HepG2 (cell line): ENCODE measurements around the gene ATR. TPM values are rescaled to one million over a fixed set of nuclear protein-coding genes. Genes with fewer than 3 reads are reported as not detected.

Source experiments
- ERF ChIP-seq: IDR thresholded peaks from 2 replicates; pipeline ENCODE4 v1.6.1; 2018; ENCODE audit warnings: missing biosample characterization, missing genetic modification reagents
- HNRNPUL1 ChIP-seq: fragments of 200-400 bp; formaldehyde crosslinking; IDR thresholded peaks from 2 replicates; pipeline ENCODE4 v1.6.1; 2017; ENCODE audit warnings: low read depth, mild to moderate bottlenecking, low read length, moderate library complexity
- MED8 ChIP-seq: sonication (generic); formaldehyde crosslinking; IDR thresholded peaks from 2 replicates; pipeline ENCODE4 v1.8.1; 2023; ENCODE audit warnings: mild to moderate bottlenecking, missing genetic modification reagents; ENCODE audit not compliant: insufficient replicate concordance
- NRL ChIP-seq: sonication (generic); formaldehyde crosslinking; IDR thresholded peaks from 2 replicates; pipeline ENCODE4 v1.5.0; 2020; ENCODE audit warnings: missing genetic modification reagents, mild to moderate bottlenecking, moderate library complexity, borderline replicate concordance
- PLRG1 ChIP-seq: fragments of 450-650 bp; conservative IDR thresholded peaks from 2 replicates; pipeline ENCODE4 v1.6.1; 2016
- SAP130 ChIP-seq: IDR thresholded peaks from 2 replicates; pipeline ENCODE4 v1.6.1; 2016; ENCODE audit warnings: low read depth
- SMAD3 ChIP-seq: sonication (generic); formaldehyde crosslinking; IDR thresholded peaks from 2 replicates; pipeline ENCODE4 v1.4.0; 2020; ENCODE audit warnings: missing genetic modification reagents
- TGIF2 ChIP-seq: IDR thresholded peaks from 2 replicates; pipeline ENCODE4 v1.6.1; 2016; ENCODE audit warnings: control low read depth, missing compliant biosample characterization
- ZFP1 ChIP-seq: IDR thresholded peaks from 2 replicates; pipeline ENCODE4 v1.6.1; 2016
- ZFP82 ChIP-seq: sonication (generic); formaldehyde crosslinking; IDR thresholded peaks from 2 replicates; pipeline ENCODE4 v1.5.1; 2020; ENCODE audit warnings: mild to moderate bottlenecking, missing genetic modification reagents, borderline replicate concordance
- ZNF547 ChIP-seq: sonication (generic); formaldehyde crosslinking; IDR thresholded peaks from 2 replicates; pipeline ENCODE4 v1.5.1; 2020; ENCODE audit warnings: mild to moderate bottlenecking, missing genetic modification reagents
- ZNF607 ChIP-seq: sonication (generic); formaldehyde crosslinking; IDR thresholded peaks from 2 replicates; pipeline ENCODE4 v1.5.1; 2020; ENCODE audit warnings: missing genetic modification reagents, mild to moderate bottlenecking, borderline replicate concordance
- polyA plus RNA-seq, 8 experiments: library from polyadenylated mRNA; depleted of rRNA in 3 of 8; stranded (reverse) in 7 of 8; unstranded in 1 of 8; fragments of >200 nt; fragmentation: Illumina TruSeq in 4 of 8; extraction: Trizol in 4 of 8; gene quantifications; 2 replicates each; pipeline versions ENCODE4 v1.2.1 to v1.2.3, GENCODE V29; 2011 to 2016; ENCODE audit warnings: low read depth in 4 of 8, missing spikeins in 1 of 8, mixed read lengths in 1 of 8; ENCODE audit not compliant: insufficient read depth in 1 of 8
- total RNA-seq, 5 experiments: library from RNA; depleted of rRNA; stranded (reverse); fragments of >200 nt; fragmentation: Illumina TruSeq; extraction: Trizol; gene quantifications; 2 replicates each; pipeline ENCODE4 v1.2.3, GENCODE V29; 2016; ENCODE audit warnings: low read depth in 1 of 5
- TF ChIP-seq, protein P1 (sequence below), 2 experiments: fragments of 450-650 bp in 1 of 2; sonication (generic) in 1 of 2; formaldehyde crosslinking in 1 of 2; IDR thresholded peaks; 2 replicates each; pipeline versions ENCODE4 v1.6.1 to v1.8.0; 2016 to 2022; ENCODE audit warnings: antibody characterized with exemption in 1 of 2, mild to moderate bottlenecking in 1 of 2, missing genetic modification reagents in 1 of 2
- TF ChIP-seq, protein P2 (sequence below): conservative IDR thresholded peaks from 2 replicates; pipeline ENCODE4 v1.6.1; 2018; ENCODE audit warnings: missing genetic modification reagents
- TF ChIP-seq, protein P3 (sequence below): IDR thresholded peaks from 2 replicates; pipeline ENCODE4 v1.6.1; 2016; ENCODE audit warnings: missing genetic modification reagents, missing compliant biosample characterization
- TF ChIP-seq, protein P4 (sequence below): sonication (generic); formaldehyde crosslinking; IDR thresholded peaks from 2 replicates; pipeline ENCODE4 v1.4.0; 2020; ENCODE audit warnings: missing genetic modification reagents
- TF ChIP-seq, protein P5 (sequence below): sonication (generic); formaldehyde crosslinking; IDR thresholded peaks from 2 replicates; pipeline ENCODE4 v1.8.0; 2023; ENCODE audit warnings: mild to moderate bottlenecking, missing genetic modification reagents

The ATR gene
- total and polyA plus RNA-seq, 2 of the 13 experiments (the other 11 are each of a cell fraction or from before 2014, with no cell fraction given): 6.6 to 17.0 TPM

DNA sequence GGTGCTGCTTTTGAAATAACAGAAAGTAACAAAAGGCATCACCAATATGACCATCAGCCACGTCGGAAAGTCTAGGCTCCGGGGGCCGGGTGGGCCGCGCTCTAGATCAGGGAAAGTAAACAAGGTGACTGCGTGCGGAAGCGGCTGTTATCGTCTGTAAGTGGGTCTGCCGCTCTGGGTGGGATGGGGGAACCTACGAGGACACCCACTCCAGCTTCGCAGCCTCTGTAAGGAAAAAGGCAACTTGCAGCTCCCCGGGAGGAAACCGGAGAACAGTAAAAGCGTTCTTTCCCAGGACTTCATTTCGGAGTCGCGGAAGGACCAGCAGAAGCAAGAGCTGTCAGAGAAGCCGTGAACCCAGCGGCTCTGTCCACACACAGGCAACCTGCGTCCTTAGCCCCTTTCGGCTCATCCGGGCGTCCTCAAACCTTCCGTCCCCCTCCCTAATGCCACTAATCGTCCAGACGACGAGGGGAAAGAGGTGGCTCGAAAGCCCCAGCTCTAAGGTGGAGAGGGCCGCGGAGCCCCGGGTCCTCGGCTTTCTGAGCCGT is 131.2 kb downstream of the ATR start (continued):
- TF ChIP-seq, protein P1, sequence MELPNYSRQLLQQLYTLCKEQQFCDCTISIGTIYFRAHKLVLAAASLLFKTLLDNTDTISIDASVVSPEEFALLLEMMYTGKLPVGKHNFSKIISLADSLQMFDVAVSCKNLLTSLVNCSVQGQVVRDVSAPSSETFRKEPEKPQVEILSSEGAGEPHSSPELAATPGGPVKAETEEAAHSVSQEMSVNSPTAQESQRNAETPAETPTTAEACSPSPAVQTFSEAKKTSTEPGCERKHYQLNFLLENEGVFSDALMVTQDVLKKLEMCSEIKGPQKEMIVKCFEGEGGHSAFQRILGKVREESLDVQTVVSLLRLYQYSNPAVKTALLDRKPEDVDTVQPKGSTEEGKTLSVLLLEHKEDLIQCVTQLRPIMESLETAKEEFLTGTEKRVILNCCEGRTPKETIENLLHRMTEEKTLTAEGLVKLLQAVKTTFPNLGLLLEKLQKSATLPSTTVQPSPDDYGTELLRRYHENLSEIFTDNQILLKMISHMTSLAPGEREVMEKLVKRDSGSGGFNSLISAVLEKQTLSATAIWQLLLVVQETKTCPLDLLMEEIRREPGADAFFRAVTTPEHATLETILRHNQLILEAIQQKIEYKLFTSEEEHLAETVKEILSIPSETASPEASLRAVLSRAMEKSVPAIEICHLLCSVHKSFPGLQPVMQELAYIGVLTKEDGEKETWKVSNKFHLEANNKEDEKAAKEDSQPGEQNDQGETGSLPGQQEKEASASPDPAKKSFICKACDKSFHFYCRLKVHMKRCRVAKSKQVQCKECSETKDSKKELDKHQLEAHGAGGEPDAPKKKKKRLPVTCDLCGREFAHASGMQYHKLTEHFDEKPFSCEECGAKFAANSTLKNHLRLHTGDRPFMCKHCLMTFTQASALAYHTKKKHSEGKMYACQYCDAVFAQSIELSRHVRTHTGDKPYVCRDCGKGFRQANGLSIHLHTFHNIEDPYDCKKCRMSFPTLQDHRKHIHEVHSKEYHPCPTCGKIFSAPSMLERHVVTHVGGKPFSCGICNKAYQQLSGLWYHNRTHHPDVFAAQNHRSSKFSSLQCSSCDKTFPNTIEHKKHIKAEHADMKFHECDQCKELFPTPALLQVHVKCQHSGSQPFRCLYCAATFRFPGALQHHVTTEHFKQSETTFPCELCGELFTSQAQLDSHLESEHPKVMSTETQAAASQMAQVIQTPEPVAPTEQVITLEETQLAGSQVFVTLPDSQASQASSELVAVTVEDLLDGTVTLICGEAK (IDR thresholded peaks at IDR 0.05): no peak
- TF ChIP-seq, protein P1 (CRISPR knock-in tag; IDR thresholded peaks at IDR 0.05): no peak
- TF ChIP-seq NRL (no peak), SMAD3 (CRISPR knock-in tag) (no peak), MED8 (CRISPR knock-in tag) (no peak), SAP130 (CRISPR knock-in tag) (no peak; the same call in 1 of the 2 replicates), TGIF2 (CRISPR knock-in tag) (0 out of 2 replicates have a peak, but pooled peaks have one; percentile 31), ERF (CRISPR knock-in tag) (no peak), ZNF607 (peak; percentile 5; the same call in 1 of the 2 replicates), HNRNPUL1 (no peak), PLRG1 (no peak), ZFP82 (CRISPR knock-in tag) (no peak), ZNF547 (no peak), ZFP1 (CRISPR knock-in tag) (no peak)
- TF ChIP-seq, protein P2, sequence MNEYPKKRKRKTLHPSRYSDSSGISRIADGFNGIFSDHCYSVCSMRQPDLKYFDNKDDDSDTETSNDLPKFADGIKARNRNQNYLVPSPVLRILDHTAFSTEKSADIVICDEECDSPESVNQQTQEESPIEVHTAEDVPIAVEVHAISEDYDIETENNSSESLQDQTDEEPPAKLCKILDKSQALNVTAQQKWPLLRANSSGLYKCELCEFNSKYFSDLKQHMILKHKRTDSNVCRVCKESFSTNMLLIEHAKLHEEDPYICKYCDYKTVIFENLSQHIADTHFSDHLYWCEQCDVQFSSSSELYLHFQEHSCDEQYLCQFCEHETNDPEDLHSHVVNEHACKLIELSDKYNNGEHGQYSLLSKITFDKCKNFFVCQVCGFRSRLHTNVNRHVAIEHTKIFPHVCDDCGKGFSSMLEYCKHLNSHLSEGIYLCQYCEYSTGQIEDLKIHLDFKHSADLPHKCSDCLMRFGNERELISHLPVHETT (CRISPR knock-in tag): no peak; the same call in 1 of the 2 replicates
- TF ChIP-seq, protein P3, sequence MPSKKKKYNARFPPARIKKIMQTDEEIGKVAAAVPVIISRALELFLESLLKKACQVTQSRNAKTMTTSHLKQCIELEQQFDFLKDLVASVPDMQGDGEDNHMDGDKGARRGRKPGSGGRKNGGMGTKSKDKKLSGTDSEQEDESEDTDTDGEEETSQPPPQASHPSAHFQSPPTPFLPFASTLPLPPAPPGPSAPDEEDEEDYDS (CRISPR knock-in tag): no peak
- TF ChIP-seq, protein P4, sequence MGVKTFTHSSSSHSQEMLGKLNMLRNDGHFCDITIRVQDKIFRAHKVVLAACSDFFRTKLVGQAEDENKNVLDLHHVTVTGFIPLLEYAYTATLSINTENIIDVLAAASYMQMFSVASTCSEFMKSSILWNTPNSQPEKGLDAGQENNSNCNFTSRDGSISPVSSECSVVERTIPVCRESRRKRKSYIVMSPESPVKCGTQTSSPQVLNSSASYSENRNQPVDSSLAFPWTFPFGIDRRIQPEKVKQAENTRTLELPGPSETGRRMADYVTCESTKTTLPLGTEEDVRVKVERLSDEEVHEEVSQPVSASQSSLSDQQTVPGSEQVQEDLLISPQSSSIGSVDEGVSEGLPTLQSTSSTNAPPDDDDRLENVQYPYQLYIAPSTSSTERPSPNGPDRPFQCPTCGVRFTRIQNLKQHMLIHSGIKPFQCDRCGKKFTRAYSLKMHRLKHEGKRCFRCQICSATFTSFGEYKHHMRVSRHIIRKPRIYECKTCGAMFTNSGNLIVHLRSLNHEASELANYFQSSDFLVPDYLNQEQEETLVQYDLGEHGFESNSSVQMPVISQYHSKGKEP (CRISPR knock-in tag): no peak
- TF ChIP-seq, protein P5, sequence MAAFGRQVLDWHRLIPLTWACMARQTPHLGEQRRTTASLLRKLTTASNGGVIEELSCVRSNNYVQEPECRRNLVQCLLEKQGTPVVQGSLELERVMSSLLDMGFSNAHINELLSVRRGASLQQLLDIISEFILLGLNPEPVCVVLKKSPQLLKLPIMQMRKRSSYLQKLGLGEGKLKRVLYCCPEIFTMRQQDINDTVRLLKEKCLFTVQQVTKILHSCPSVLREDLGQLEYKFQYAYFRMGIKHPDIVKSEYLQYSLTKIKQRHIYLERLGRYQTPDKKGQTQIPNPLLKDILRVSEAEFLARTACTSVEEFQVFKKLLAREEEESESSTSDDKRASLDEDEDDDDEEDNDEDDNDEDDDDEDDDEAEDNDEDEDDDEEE (CRISPR knock-in tag): no peak
